ENCODE results near the gene PTPRT.

- TF ChIP-seq, protein P1, sequence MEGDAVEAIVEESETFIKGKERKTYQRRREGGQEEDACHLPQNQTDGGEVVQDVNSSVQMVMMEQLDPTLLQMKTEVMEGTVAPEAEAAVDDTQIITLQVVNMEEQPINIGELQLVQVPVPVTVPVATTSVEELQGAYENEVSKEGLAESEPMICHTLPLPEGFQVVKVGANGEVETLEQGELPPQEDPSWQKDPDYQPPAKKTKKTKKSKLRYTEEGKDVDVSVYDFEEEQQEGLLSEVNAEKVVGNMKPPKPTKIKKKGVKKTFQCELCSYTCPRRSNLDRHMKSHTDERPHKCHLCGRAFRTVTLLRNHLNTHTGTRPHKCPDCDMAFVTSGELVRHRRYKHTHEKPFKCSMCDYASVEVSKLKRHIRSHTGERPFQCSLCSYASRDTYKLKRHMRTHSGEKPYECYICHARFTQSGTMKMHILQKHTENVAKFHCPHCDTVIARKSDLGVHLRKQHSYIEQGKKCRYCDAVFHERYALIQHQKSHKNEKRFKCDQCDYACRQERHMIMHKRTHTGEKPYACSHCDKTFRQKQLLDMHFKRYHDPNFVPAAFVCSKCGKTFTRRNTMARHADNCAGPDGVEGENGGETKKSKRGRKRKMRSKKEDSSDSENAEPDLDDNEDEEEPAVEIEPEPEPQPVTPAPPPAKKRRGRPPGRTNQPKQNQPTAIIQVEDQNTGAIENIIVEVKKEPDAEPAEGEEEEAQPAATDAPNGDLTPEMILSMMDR (IDR thresholded peaks at IDR 0.05) = no peak
- no peak for TF ChIP-seq POLR2A (IDR thresholded peaks at IDR 0.05)
These were observed 816.7 kb downstream of the PTPRT start for GRCh38 chr20:42373049-42373448.

Measured in uterus (tissue), 2 donors.